CD4-positive, alpha-beta T cell treated with Interleukin-12 subunit alpha and Interleukin-12 subunit beta, for 1 hour (primary cell): Measurements from ENCODE around the gene OPA3.
A peak's percentile ranks its signal among the peaks of the same experiment; 100 is the strongest.
"Not testable (repeated sequence)": the region's sequence is repeated elsewhere in the genome, so short reads cannot be mapped to it uniquely, and the experiment has no call there.

Experiments
- DNase-seq: peaks from one replicate; pipeline ENCODE4 v3.0.0-alpha.2; 2020

Gene OPA3

DNA sequence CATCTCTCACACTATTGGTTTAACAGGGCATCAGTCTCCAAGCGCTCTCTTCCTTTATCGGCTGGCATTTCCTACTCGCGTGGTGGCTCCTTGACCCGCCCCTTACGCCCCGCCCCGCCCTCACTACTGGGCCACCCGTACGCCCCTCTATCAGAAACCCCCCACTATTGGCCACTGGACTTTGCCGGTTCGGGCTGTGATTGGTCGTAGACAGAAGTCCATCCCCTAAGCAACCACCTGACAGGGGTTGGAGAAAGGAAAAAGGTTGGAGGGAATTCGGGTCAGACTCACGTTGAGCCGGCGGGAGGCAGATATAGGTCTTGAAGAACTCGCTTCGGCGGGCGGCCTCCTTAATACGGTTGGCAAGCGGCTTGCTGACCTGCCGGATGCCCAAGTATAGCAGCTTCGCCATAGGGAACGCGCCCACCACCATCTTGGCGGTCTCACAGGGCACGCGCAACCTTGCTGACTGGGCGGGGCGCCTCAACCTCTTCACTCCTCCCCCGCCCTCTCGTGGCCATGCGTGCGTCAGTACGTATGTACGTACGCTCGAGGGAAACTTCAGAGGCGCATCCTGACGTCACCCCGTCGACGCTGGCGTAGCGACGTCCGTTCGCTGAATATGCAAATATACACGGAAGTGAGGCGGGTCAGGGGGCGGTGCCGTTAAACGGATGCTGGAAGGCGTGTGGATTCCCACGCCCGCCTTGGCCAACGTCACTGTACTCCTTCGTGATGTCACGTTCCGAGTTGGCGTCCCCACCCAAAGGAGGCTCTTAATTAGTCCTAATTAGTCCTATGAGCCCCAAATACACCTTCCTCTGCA is at the start of gene OPA3:
Gene OPA3 (minus strand): TSS at position 471 of the 826 bp plus-strand sequence. CDS start 38 bp downstream, at position 433.
- DNase-seq, result peak; percentile 99

GRCh38 chr19:45632468-45633196 is 48.0 kb upstream of the OPA3 start:
- peak; percentile 48 for DNase-seq

GRCh38 chr19:45630463-45630862 is 45.9 kb upstream of the OPA3 start:
- no peak for DNase-seq

GRCh38 chr19:45629704-45630103 is 45.1 kb upstream of the OPA3 start:
- DNase-seq, result no peak

DNA sequence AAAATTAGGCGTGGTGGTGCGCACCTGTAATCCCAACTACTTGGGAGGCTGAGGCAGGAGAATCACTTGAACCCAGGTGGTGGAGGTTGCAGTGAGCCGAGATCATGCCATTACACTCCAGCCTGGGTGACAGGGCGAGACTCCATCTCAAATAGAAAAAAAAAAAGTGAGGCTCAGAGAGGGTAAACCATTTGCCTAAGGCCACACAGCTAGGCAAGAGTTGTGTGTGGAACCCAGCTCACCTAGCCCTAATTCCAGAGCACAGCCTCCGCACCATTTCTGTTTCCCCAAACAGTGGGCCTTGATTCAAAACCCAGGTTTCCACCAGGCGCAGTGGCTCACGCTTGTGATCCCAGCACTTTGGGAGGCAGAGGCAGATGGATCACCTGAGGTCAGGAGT is 43.6 kb upstream of the OPA3 start:
- not testable (repeated sequence) for DNase-seq

DNA sequence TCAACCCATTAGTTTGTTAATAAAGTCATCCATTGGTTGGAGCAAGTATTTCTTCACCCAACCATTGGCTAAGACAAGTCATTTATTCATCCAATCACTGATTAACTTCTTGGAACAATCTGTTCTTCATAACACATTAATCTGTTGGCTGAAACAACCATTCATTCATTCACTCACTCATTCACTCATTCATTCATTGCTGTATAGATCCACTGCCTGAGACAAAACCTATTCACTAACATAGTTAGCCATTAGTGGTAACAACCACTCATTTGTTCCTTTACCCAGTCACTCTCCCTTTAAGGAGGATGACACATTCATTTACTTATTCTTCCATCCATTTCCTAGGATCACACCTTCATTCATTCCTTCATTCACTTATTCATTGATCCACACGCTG is 39.4 kb upstream of the OPA3 start:
- DNase-seq, result no peak

DNA sequence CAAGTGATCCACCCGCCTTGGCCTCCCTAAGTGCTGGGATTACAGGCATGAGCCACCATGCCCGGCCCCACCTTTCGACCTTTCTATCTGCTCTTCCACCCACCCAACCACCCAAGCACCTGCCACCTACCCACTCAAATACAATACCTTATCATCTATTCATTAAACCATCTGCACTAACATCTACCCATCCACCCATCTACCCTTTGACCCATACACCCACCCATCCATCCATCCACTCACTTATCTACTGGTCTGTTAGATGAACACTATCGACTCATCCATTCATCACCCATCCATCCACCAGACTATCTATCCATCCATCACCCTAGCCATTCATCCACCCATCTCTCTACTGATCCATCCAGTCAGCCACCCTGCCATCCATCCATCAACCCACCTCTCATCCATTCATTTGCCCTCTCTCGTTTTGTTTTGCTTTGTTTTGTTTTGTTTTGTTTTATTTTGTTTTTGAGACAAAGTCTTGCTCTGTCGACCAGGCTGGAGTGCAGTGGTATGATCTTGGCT is 37.4 kb upstream of the OPA3 start:
- no peak for DNase-seq

DNA sequence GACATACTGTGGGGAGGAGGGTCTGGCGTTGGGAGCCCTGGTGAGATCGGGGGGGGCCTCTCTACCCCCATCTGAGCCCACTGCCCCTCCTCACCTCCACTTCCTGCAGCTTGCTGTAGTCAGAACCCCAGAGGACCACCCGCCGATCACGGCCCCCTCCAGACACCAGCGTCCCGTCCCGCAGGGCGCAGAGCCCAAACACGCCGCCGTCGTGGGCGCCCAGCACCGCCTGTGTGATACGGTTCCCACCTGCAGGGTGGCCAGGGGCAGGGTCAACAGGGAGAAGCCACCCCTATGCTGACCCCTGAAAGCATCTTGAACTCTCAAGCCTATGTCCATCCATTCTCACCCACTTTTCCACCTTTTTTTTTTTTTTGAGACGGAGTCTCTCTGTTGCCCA is 36.8 kb upstream of the OPA3 start:
- DNase-seq, result no peak

DNA sequence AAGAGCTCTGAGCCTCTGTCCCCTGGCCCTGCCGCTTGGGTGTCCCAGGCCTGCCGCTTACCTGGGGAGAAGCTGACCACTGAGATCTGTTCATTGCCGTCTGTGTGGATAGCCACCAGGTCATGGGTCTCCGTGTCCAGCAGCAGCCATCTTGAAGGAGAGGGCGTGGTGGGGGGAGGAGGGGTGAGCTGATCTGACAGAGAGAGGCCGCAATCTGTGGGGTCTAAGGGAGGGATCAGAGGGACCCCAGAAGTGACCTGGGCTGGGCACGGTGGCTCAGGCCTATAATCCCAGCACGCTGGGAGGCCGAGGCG is 32.1 kb upstream of the OPA3 start:
- no peak for DNase-seq

DNA sequence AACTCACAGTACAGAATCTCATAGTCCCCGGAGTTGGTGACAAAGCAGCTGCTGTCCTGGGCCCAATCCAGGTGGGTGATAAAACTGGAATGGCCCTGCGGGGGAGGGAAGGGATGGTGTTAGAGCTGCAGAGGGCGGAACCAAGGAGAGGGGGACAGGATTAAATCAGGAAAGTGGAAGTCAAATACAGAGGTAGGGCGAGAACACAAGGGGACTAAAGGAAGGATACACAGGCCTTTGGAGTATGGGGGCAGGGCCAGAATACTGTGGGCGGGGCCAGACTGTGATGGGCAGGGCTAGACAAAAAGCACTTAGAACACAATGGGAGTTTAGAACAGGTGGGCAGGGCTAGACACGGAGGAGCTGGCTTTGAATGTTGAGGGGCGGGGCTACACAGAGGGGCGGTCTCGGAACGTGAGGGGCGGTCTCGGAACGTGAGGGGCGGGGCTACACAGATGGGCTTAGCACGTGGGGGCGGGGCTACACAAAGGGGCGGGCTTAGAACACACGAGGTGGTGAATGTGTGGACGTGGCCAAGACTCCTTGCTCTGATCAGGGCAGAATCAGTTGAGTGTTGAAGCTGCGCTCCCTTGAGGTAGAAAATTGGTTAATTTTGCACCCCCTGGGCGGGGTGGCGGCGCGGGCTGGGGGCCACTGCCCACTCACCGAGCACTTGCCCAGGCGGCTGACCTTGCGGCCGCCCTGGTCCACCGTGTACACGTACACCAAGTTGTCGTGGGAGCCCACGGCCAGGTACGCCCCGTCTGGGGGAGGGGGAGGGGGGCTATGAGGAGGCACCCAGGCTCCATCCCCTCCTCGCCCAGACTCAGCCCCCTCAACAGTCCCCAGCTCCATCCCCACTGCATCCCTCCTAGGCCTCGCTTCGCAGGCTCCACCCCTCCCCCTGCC is 31.4 kb upstream of the OPA3 start:
- DNase-seq, result peak; percentile 84

DNA sequence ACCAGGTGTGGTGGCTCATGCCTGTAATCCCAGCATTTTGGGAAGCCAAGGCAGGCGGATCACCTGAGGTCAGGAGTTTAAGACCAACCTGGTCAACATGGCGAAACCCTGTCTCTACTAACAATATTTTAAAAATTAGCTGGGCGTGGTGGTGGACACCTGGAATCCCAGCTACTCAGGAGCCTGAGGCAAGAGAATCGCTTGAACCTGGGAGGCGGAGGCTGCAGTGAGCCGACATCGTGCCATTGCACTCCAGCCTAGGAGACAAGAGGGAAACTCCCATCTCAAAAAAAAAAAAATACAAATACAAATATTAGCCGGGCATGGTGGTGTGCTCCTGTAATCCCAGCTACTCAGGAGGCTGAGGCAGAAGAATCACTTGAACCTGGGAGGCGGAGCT is 30.5 kb upstream of the OPA3 start:
- not testable (repeated sequence) for DNase-seq

- peak; percentile 42 for DNase-seq
Measured at GRCh38 chr19:45613926-45614725, 29.5 kb upstream of the OPA3 start.

GRCh38 chr19:45608948-45609347 is 24.3 kb upstream of the OPA3 start:
- DNase-seq, result no peak

- DNase-seq, result peak; percentile 45
Measured at GRCh38 chr19:45607071-45608029, 22.7 kb upstream of the OPA3 start.

- no peak for DNase-seq
Measured at GRCh38 chr19:45601524-45602374, 17.1 kb upstream of the OPA3 start, which contains the start of gene GPR4. GPR4 (minus strand) TSS chr19:45602212; CDS start chr19:45591866, 10,346 bp downstream.

GRCh38 chr19:45601115-45601514 is 16.5 kb upstream of the OPA3 start:
- DNase-seq, result no peak

GRCh38 chr19:45600340-45600885 is 15.8 kb upstream of the OPA3 start:
- no peak for DNase-seq

GRCh38 chr19:45599286-45599685 is 14.7 kb upstream of the OPA3 start:
- DNase-seq, result no peak

- DNase-seq, result peak; percentile 14
Measured at GRCh38 chr19:45598267-45599001, 13.8 kb upstream of the OPA3 start.
